GM11168 (cell line): ENCODE data around the gene RBM15B.

Experiments used
- in situ Hi-C: fragments of 300-500 bp; cut with MboI; formaldehyde crosslinking; loops from one replicate; pipeline ENCODE4 v1.12.0; 2022; ENCODE audit warnings: low sequenced_read_pairs; ENCODE audit not compliant: unreplicated experiment

RBM15B gene

DNA sequence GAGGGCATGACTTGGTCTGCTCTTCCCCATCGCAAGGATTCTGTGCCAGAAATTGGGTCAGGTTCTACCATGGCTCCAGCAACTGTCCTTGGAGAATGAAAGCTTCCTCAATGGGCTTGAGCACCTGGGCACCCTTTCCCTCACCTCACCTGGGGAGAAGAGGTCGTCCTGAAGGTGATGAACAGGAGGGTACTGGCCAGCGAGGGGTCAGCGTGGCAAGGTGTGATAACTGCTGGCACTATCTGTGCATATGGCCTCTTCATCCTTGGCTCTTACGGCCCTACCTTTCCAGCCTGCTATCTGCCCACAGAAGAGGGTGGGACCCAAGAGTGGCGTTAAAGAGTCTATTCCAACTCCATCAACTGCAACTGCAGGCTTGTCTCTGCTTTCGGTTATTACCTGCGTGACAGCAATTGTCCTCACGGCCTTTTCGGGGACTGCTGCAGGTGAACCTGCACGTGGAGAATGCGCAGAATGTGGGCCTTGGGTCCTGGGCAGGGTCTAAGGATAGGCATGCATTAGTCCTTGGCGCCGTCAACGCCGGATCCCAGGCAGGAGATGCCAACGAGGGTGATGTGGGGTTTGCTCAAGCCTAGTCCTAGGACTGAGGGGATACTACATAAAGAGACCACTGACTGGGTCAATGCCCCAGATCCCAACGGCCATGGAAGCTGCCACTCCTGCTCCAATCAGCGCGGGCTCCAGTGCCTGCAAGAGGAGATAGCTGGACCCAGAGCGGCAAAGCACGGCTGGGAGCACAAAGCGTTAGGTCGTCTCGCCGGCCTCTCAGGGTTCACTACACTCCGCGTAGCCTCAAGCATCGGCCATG, 625 bp upstream of the RBM15B start:
- in situ Hi-C loops, result loop anchor here (5.0 kb wide), 1 partner anchor 37 kb away; no protein-coding TSS in a partner anchor

DNA sequence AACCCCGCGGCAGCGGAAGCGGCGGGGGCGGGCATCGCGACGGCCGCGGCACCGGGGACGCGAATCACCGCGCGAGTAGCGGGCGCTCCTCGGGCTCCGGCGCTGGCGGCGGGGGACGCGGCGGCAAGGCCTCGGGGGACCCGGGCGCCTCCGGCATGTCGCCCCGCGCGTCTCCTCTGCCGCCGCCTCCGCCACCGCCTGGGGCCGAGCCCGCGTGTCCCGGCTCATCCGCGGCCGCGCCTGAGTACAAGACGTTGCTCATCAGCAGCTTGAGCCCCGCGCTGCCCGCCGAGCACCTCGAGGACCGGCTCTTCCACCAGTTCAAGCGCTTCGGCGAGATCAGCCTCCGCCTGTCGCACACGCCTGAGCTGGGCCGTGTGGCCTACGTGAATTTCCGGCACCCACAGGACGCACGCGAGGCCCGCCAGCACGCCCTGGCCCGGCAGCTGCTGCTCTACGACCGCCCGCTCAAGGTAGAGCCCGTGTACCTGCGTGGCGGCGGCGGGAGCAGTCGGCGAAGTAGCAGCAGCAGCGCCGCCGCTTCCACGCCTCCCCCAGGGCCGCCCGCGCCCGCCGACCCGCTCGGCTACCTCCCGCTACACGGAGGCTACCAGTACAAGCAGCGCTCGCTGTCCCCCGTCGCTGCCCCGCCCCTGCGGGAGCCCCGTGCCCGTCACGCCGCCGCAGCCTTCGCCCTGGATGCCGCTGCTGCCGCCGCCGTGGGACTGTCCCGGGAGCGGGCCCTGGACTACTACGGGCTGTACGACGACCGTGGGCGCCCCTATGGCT, 675 bp downstream of the RBM15B start:
- in situ Hi-C loops, result loop anchor here (5.0 kb wide), 1 partner anchor 36 kb away; no protein-coding TSS in a partner anchor

DNA sequence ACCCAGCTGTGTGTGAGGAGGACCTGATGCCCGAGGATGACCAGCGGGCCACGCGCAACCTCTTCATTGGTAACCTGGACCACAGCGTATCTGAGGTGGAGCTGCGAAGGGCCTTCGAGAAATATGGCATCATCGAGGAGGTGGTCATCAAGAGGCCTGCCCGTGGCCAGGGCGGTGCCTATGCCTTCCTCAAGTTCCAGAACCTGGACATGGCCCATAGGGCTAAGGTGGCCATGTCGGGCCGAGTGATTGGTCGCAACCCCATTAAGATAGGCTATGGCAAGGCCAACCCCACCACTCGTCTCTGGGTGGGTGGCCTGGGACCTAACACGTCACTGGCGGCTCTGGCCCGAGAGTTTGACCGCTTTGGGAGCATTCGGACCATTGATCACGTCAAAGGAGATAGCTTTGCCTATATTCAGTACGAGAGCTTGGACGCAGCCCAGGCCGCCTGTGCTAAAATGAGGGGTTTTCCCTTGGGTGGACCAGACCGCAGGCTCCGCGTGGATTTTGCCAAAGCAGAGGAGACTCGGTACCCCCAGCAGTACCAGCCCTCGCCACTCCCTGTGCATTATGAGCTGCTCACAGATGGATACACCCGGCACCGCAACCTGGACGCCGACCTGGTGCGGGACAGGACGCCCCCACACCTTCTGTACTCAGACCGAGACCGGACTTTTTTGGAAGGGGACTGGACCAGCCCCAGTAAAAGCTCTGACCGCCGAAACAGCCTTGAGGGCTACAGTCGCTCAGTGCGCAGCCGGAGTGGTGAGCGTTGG, 1.5 kb downstream of the RBM15B start:
- in situ Hi-C loops, result loop anchor here (5.0 kb wide), 1 partner anchor 35 kb away; no protein-coding TSS in a partner anchor

DNA sequence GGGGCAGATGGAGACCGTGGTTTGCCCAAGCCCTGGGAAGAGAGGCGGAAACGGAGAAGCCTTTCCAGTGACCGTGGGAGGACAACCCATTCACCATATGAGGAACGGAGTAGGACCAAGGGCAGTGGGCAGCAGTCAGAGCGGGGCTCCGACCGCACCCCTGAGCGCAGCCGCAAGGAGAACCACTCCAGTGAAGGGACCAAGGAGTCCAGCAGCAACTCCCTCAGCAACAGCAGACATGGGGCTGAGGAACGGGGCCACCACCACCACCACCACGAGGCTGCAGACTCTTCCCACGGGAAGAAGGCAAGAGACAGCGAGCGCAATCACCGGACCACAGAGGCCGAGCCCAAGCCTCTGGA, 2.0 kb downstream of the RBM15B start:
- in situ Hi-C loops, result loop anchor here (5.0 kb wide), 1 partner anchor 34 kb away; no protein-coding TSS in a partner anchor

DNA sequence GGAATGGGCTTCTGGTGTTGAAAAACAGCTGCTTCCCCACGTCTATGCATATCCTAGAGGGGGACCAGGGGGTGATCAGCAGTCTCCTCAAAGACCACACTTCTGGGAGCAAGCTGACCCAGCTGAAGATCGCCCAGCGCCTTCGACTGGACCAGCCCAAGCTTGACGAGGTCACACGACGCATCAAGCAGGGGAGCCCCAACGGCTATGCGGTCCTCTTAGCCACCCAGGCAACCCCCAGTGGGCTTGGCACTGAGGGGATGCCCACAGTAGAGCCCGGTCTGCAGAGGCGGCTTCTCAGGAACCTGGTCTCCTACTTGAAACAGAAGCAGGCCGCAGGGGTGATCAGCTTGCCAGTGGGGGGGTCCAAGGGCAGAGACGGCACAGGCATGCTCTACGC, 2.5 kb downstream of the RBM15B start:
- in situ Hi-C loops, result loop anchor here (5.0 kb wide), 1 partner anchor 34 kb away; no protein-coding TSS in a partner anchor

DNA sequence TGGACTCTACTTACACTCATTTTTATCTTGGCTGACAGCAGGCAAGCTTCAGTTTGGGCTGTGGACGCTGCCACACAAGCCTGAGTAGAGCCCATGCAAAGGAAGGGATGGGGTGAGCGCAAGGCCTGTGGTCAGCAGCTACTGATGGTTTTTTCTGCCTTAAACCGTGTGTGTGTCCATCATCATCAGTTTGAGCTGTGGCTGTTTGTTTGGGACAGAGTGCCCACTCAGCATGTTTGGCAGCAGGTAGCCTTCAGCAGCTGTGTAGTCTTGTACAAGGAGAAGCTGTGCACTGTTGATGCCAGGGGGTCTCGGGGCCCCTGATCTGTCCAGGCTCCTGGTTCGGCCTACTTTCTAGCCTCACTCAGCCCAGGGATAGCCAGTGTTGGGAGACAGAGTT, 3.5 kb downstream of the RBM15B start:
- in situ Hi-C loops, result loop anchor here (5.0 kb wide), 1 partner anchor 33 kb away; no protein-coding TSS in a partner anchor

DNA sequence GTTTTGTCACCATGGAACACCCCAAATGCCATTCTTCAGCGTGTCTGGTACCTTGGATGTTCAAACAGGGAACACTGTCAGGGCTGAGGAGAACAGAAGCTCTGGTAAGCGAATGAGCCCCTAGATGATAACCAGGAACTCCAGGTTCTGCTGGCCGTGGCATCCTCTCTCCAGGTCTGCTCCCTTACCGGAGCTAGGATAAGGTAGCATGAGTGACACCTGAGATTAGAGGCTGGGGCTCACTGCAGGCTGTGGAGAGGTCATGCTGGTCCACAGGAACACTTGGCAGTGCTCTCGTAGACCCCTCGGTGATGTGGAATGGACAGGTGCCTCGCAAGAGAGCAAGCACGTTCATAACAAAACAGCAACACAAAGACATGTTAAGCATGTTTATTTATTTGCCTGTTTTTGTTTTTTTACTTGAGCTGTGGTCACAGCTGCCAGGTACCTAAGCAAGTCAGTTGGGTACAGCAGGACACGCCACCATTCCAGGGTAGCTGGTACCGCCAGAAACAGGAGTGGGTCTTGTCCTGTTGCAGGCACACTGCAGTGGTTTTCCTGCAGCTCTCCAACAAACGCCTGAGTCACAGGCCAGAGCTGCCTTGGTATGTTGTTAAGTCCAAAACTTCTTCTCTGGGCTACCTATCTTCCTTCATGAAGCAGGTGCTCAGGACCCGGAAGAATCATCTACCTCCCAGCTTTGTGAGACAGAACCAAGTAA, 4.6 kb downstream of the RBM15B start:
- in situ Hi-C loops, result no loop called here

DNA sequence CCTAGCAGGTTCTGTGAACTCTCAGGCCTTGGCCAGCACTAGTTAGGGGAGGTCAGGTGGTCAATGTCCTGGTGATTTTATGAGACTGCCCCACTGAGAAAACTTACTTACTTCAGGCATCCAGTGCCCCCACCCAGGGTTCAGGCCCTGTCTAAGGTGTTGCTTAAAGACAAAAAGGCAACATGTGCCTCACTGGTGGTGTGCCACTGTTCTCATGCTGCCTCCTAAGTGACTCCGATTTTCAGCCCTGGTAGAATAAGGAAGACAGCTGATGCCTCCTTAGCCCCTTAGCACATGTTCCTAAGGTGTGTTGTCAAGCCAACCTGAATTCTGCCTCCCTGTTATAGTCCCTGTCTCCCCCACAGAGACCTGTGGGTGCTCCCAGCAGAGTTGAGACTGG, 5.3 kb downstream of the RBM15B start:
- in situ Hi-C loops, result no loop called here

DNA sequence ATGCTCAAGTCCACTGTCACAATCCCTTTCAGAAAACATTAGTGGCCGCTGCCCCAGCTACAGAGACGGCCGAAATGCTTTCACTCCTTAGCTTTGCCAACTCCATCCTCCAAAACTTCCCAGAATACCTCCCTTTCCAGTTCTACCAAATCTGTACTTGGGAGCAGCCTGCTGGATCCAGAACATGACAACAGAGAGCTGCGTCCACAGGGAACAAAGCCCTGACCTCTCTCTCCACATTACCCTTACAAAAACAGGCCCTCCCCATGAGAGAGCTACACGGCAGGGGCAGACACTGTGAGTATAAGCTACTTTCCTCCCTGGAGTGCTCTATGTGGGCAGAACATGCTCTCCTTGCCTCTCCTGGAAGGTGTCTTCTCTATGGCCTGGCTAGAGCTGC, 6.3 kb downstream of the RBM15B start:
- in situ Hi-C loops, result no loop called here

DNA sequence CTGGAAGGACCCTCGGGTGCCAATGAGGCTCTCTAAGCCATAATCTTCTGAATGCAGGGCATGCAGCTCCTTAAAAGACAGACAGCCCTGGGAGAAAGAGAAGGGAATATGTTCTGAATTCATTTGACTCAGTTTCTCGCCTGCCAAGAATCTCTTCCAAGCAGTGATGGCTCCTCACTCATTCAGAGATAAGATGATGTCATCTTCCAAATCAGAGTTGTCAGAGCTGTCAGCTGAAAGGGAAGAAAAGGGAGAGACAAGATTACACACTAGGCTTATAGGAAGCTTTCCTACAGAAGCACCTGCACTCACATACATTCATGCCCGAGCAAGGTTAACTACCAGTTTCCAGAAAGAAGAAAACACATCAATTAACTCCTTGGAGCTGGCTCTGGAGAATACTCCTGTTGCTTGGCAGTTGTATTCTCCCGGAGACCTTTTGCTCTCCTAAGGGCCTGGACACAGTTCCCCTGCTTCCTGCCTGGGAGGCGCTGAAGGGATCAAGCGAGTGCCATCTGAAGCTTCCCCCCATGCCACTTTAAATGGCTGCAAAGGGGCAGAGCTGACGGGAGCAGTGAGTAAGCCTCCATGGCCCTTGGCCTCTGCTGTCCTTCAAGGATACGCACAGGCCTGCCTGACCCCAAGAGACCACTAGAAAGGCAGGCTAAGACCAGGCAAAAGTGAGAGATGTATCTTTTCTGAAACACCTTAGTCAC, 7.7 kb downstream of the RBM15B start:
- in situ Hi-C loops, result no loop called here

DNA sequence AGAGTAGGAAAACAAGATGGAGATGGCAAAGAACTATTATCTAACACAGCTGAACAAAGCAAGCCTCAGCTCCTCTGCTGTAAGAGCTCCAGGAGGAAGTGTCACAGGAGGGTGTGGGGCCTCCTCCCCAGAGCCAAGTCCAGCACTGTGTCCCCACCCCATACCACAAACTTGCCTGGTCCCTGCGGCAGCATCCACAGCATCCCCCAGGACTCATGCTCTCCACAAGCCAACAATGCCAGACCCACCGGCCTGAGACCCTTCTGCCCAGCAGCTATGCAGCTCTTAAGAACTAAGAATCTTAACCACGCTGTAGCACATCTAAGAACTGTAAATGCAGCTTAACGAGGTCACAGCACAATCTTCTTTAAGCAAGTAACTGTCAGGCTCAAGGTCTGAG, 9.1 kb downstream of the RBM15B start:
- in situ Hi-C loops, result no loop called here

DNA sequence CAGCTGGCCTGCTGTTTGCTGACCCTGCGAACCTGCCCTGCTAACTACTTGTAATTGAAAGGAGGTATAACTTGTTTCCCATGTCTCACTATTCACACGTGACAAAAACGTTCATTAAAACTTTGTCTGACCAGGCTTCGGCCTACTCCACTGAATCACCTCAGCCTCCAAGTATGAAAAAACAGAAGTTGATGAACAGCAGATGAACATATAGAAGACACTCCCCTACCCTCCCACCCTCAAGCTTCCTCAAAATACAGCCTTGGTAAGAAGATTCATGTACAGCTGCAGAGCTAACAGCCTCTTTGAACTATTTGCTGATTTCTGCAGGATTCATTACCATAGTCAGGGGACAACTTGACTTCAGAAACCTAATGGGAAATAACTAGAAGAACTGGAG, 10.7 kb downstream of the RBM15B start:
- in situ Hi-C loops, result no loop called here

DNA sequence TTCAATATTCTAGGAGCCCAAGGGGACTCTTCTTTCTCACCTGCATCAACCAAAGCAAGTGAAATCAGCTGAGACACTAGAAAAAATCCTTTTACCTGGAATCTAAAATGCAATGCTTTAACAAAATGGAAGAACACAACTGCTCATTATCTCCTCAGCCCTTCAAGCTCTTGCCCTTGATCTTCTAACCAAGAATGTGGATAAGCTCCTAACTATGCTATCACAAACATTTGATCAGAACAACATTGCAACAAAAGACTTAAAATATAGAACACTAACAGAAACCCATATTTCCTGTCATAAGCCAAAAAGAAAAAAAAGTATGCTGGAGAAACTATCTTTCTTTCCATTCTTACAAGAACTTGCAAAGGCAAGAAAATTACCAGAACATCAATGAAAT, 12.6 kb downstream of the RBM15B start:
- in situ Hi-C loops, result no loop called here

DNA sequence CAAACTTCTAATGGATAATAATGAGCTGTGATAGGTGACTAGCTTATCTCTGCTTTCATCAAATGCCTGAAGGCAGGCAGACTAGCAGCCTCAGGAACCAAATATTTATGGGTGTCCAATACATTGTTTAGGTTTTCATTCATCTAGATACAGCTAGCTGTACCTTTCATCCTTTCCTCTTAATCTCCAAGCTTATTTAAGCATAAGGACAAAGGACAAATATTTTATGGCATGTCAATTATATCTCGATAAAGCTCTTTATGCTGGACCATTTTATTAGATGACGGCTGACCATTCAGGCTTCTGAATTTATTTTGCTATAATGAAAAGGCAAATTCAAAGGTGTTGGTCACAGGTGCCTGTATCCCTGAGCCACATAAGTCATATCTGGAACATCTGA, 16.9 kb downstream of the RBM15B start:
- in situ Hi-C loops, result no loop called here

DNA sequence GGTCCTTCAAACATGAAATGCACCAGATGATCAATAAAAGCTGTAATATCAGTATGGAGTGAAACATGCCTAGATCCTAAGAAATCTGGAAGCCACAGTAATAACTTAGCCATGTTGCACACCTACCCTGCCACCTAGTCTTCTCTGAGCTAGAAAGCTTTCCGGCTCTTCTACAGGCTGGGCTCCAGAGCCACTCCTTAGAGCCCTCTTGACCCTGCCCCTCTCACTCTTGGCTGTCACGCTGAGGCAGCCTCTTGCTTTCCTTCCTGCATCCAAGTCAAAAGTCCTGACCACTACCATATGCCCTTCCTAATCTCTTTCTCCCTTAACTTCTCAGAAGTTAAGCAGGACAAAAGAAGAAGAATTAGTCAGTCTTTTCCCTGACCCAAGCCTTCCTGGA, 17.7 kb downstream of the RBM15B start:
- in situ Hi-C loops, result no loop called here

DNA sequence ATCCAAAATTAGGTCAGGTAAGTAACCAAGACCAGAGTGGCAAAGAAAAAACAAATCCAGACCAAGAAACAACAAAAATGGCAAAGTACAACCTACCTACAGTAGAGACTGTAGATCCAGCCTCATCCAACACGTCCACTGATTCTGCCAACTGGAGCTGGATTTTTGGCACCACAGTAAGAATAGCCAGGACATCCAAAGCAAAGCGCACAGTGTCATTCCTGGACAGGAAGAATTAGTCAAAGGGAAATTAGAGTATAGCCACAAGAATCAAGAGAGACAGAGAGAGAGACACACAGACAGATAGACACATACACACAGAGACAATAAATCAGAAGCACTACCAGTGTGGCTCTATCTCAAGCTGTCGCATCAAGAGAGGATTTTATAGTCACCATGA, 31.1 kb downstream of the RBM15B start:
- in situ Hi-C loops, result no loop called here

DNA sequence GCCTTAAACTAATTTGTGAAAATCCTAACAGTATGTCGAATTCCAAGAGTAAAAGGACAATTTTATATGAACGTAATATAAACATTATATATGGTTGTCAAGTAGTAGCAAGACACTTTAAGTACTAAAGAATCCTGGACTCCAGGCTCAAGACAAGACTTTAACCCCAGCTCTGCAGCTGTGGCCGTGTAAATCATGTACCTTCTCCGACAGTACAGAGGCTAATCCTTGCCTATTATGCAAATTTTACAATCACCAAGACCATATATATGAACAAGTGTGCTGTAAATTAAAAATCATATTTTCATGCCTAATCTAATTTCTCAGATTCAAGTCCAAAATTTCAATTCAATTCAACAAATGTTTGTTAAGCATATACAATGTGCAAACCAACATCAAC, 35.8 kb downstream of the RBM15B start:
- in situ Hi-C loops, result loop anchor here (5.0 kb wide), 1 partner anchor 35 kb away; the partner anchor contains the start of gene RBM15B

DNA sequence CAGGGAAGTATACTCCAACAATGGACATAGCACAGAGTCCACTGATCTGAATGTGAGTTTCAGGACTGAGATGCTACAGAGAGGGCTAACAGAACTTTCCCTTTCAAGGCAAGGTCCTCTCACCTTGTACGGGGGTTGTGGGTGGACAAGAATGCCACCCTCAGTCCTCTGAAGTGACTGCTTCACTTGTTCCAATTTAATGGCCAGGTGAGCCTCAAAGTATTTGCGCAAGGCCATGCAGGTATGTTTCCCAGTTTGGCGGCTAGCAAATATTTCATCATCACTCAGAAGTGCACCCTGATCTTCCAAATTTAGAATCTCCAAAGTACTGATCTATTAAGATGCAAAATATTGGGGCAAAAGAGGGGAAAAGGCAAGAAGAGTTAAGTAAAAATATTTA, 38.1 kb downstream of the RBM15B start:
- in situ Hi-C loops, result loop anchor here (5.0 kb wide), 1 partner anchor 37 kb away; the partner anchor contains the start of gene RBM15B

DNA sequence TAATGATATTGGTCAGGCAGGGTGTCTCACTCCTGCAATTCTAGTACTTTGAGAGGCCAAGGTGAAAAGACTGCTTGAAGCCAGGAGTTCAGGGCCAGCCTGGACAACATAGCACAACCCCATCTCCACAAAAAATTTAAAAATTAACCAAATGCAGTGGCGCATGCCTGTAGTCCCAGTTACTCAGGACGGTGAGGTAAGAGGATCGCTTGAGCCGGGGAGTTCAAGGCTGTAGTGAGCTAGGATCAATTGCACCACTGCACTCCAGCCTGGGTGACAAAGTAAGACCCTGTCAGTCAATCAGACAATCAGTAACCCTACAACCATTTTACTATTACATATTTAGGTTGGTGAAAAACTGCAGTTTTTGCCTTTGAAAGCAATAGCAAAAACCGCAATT, 43.0 kb downstream of the RBM15B start:
- in situ Hi-C loops, result no loop called here
